GM21737 (cell line): ENCODE data around the gene RPUSD3.

Source experiments
- ATAC-seq: cut with Tn5 transposase; IDR thresholded peaks from one replicate; pipeline ENCODE4 v1.9.1; 2021; ENCODE audit warnings: mild to moderate bottlenecking, moderate library complexity; ENCODE audit not compliant: unreplicated experiment

RPUSD3 gene

GRCh38 chr3:9834520-9835380 lies 9.1 kb downstream of the RPUSD3 start:
- ATAC-seq = no peak

- no peak for ATAC-seq
Observed at GRCh38 chr3:9833078-9833477, 10.7 kb downstream of the RPUSD3 start.

- no peak for ATAC-seq
Observed at GRCh38 chr3:9831253-9831652, 12.6 kb downstream of the RPUSD3 start.

GRCh38 chr3:9828801-9829755 lies 14.7 kb downstream of the RPUSD3 start:
- ATAC-seq = no peak

- ATAC-seq = no peak
Observed at GRCh38 chr3:9826815-9827573, 16.8 kb downstream of the RPUSD3 start.

- no peak for ATAC-seq
Observed at GRCh38 chr3:9825451-9826040, 18.3 kb downstream of the RPUSD3 start.

GRCh38 chr3:9820946-9821345 lies 22.9 kb downstream of the RPUSD3 start:
- ATAC-seq = no peak

GRCh38 chr3:9820543-9820942 lies 23.3 kb downstream of the RPUSD3 start:
- ATAC-seq = no peak

GRCh38 chr3:9818666-9819335 lies 25.0 kb downstream of the RPUSD3 start:
- no peak for ATAC-seq

- ATAC-seq = no peak
Observed at GRCh38 chr3:9817436-9817835, 26.4 kb downstream of the RPUSD3 start.

GRCh38 chr3:9815986-9816385 lies 27.8 kb downstream of the RPUSD3 start:
- ATAC-seq = no peak

GRCh38 chr3:9812870-9813483 lies 30.8 kb downstream of the RPUSD3 start:
- no peak for ATAC-seq

GRCh38 chr3:9810846-9811245 lies 33.0 kb downstream of the RPUSD3 start:
- no peak for ATAC-seq

GRCh38 chr3:9810433-9810770 lies 33.4 kb downstream of the RPUSD3 start:
- ATAC-seq = no peak

- no peak for ATAC-seq
Observed at GRCh38 chr3:9809615-9810432, 34.0 kb downstream of the RPUSD3 start, which contains the start of gene TTLL3. Gene TTLL3 (plus strand): TSS chr3:9810262. CDS start chr3:9810662, 400 bp downstream.

GRCh38 chr3:9809239-9809614 lies 34.6 kb downstream of the RPUSD3 start:
- peak; percentile 15 for ATAC-seq

GRCh38 chr3:9808345-9809037 lies 35.3 kb downstream of the RPUSD3 start:
- peak; percentile 49 for ATAC-seq

GRCh38 chr3:9807981-9808344 lies 35.8 kb downstream of the RPUSD3 start:
- no peak for ATAC-seq
